Ureter (tissue), 1 donor: ENCODE data around the gene FDXR. TPM values are rescaled to one million over a fixed set of nuclear protein-coding genes. Genes with fewer than 3 reads are reported as not detected.
"Not testable (repeated sequence)": the region's sequence is repeated elsewhere in the genome, so short reads cannot be mapped to it uniquely, and the experiment has no call there.

ENCODE experiments used
- DNase-seq: peaks from one replicate; pipeline ENCODE4 v3.0.0-alpha.2; 2020; ENCODE audit warnings: low spot score
- total RNA-seq: library from RNA; stranded (reverse); gene quantifications from one replicate; pipeline ENCODE4 v1.2.4, GENCODE V29; 2023
- donor health status: DM: yes; HTN: yes; CAD: no.

The FDXR gene
- total RNA-seq, 1 donor from 2014 or later, result 18.4 TPM

DNA sequence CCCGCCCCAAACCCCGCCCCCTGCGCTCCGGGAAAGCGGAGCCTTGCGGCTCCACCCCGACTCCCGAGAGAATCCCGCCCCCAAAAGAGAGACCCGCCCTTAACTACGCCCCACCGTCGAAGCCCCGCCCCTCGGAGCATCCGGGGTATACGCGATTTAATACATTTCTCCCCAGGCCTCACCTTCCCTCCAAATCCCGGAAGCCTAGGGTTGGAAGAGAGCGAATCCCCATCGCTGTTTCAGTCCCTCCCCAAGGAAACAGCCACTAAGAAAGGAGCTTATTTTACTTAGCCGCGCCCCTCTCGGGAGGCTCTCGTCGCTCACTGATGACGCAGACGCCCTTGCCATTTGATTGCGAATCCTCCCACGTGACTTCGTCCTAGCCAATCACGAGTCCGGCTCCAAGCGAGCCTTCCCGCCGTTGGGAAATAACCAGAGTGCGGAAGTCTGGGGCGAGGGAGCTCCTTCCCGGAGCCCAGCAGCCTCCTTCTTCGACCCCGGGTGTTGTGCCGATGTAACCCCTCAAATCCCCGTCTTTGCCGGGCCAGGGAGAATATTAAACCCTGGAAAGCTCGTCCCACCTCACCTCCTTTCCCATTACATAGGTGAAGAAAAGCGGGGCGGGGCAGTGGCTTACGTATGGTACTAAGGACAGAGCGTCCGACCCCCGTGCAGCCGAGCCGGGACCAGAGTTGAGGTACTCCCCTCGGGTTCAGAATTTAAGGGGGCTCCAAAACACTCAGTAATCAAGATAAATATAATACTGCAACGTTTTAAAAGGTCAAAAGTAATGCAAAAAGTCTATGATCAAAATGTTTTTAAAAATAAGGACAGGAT is 461 bp upstream of the FDXR start:
- peak; percentile 100 for DNase-seq

DNA sequence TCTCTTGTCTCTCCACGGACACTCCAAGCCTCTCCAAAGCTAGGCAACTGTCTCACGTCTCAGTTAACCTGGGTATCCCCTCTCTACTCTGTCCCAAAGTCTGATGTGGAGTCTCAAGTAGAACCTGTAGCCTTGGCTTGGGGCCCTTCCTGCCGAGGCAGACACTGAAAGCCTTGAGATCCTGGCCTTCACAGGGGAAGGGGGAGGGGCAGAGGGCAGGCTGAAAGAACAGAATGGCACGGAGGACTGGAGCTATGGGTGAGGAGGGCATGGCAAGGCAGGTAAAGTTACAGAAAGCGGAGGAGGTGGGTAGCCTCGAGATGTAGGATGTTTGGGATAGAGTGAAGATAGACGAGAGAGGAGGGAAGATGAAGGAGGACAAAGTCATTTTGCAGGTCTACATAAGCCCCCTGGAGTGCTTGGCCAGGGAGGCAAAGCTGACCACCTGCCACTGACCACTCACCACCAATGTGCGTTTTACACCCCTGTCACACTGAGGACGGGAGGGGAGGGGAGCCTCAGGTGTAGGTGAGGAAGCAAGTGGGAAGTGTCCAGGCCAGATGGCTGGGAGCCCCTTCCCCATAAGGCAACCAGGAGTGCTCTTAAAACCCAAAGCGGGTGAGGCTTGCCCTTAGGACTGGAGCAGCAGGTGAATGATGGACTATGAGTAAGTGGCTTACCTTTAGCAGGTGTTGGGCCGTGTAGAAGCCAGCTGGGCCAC is 1.3 kb downstream of the FDXR start:
- no peak for DNase-seq

DNA sequence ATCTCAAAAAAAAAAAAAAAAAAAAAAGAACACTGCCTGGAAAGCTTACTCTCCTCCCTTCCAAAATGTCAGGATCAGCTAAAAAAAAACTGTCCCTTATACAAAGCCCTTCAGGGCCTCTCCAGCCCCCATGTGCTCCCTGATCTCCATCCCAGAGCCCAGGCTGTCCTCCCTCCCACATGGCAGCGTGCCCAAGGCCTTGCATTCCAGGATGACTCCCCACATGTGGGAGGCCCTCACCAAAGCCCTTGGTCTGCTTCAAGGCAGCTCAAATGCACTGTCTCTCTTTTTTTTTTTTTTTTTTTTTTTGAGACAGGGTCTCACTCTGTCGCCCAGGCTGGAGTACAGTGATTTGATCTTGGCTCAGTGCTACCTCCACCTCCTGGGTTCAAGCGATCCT is 2.3 kb downstream of the FDXR start:
- DNase-seq, result no peak

DNA sequence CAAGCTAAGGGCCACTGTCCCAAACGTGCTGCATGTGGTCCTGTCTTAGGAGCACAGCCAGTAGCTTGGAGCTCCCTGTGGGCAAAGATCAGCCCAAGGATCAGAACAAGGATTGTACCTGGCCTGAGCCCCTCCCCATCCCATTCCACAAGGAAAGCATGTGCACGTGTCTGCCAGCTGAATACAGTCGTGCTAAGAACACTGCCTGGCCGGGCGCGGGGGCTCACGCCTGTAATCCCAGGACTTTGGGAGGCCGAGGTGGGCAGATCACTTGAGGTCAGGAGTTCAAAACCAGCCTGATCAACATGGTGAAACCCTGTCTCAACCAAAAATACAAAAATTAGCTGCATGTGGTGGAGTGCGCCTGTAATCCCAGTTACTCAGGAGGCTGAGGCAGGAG is 2.8 kb downstream of the FDXR start:
- DNase-seq, result not testable (repeated sequence)

DNA sequence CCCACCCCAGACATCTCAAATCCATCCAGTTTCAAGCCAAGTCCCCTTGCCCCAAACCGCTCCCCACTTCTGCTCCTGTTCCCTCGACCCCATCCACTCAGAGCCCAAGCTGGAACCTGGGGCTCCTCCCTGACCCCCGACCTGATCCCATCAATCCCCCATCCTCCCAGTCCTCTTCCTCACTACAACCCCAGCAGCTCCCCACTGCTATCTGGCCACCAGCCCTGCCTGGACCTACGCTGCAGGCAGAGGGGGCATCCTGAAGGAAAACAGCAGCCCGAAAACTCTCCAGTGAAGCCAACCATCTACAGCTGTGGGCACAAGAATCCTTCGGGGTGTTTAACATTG is 3.9 kb downstream of the FDXR start:
- no peak for DNase-seq

DNA sequence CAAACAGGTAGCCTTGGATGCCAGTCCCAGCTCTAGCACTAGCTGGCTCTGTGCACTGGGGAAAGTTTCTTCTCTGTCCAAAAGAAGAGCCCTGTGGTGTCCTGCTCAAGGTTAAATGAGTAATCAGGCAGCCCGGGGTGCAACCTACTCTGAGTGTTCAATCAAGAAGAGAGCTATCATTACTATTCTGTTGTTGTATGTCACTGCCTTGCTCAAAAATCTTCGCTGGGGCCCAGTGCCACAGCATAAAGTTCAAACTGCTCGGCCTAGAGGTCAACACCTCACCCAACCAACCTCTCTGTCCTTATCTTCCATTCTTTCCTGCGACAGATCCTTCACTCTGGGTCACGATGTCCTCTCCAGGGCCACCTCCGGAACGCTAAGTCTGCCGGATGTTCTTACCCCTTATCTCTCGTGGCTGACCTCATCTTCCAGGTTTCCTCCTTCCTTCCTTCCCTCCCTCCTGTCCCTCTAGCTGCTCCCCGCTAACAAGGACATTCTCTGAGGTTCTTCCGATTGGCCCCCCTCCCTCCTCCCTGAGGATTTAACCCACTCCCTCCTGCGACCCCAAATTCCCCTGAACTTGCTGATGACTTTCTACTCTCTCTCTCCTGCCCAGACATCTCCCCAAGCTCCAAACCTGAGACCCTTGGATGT is 4.4 kb downstream of the FDXR start:
- DNase-seq, result no peak

DNA sequence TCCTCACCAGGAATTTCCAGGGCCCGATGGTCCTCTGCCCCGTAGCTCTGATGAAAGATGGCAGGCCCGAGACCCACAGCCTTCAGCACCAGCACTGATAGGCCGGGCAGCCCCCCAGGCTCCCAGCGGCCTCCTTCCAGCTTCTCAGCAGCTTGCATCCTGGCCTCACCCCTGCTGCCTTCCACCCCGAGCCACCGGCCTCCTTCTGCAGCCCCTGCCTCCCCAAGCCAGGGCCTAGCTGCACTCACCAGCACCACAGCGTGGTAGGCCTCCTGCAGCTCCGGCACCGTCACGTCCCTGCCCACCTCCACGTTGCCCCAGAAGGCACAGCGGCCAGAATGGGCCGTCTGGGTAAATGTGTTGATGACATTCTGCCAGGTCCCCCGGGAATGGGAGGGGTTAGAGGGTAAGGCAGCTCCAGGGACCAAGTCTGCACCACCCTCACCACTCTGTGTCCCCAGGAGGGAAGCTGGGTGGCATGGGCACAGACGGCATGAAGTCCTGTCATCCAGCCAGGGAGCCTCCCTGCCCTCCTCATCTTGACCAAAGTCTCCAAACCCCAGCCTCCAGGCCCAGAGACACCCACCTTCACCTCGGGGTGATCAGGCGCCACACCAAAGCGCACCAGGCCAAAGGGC is 6.5 kb downstream of the FDXR start:
- DNase-seq, result no peak

DNA sequence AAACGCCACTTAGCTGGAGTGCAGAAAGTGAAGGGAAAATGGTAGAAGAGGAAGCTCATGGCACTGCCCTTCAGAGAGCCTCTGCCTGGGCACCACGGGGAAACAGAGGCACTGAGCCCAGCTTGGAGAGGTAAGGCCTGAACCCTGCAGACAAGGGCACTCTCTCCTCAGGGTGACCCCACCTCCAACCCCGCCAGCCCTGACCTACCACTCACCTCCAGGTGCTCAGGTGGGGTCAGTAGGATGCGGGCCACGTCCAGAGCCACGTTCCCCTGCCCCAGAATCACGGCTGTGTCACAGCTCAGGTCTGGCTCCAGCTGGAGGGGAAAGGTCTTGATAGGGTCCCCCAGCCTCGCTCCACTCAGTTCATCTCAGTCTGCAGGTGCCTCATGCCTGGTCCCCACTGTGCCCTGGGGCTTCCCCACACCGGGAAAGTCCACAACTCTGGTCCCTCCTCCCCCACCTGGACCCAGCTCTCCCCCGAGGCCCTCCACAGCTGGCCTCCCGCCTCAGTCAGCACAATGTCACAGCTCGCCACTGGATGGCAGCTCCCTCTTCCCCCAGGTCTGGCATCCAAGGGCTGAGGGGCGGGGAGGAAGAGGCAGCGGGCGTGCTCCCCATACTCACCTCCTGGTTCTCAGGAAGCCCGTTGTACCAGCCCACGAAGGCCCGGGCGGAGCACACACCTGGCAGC is 7.1 kb downstream of the FDXR start:
- DNase-seq, result no peak

DNA sequence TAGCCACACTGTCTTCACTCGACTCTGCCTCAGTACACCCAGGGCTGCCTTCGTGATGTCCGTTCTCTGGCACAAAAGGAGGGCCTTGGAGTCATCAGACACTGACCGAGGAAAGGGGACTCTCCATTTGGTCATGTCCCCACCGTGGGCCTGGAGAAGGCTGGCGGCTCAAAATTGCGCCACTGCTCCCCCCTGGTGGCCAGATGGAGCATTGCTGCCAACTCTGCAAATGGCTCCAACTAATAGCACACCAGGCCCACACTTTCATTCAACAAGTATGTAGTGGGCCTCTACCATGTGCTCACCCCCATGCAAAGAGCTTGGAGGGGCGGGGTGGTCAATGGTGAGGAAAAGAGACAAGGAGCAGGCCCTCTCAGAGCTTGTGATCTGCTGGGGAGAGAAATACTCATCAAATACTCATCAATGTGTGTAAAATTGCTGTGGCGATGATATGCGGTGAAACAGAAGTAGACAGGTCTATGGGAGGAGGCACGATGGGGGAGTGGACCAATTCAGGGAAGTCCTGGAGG is 7.9 kb downstream of the FDXR start:
- peak; percentile 80 for DNase-seq

DNA sequence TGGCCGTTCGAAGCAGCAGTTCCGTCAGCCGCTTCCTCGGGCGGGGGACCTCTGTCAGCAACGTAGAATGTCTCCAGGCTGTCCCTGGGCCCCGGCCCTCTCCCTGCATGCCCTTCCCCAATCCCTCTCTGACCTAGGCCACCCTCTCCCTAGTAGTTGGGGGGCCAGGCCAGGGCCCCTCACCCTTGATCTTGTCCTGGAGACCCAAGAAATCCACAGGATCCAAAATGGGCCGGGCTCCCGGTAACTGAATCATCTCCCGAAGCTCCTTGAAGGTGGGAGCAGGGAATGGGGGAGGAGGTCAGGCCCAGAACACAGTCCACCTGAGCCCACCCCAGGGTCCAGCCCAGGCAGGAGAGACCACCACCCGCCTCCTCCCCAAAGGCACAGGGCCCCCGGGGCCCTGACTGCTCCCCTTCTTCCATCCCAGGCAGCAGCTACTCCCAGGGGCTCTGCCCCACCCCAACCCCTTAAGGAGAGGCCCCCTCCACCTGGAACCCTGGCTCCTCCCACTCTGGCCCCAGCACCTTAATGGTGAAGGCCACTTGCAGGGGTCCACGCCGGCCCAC is 8.4 kb downstream of the FDXR start:
- DNase-seq, result no peak

DNA sequence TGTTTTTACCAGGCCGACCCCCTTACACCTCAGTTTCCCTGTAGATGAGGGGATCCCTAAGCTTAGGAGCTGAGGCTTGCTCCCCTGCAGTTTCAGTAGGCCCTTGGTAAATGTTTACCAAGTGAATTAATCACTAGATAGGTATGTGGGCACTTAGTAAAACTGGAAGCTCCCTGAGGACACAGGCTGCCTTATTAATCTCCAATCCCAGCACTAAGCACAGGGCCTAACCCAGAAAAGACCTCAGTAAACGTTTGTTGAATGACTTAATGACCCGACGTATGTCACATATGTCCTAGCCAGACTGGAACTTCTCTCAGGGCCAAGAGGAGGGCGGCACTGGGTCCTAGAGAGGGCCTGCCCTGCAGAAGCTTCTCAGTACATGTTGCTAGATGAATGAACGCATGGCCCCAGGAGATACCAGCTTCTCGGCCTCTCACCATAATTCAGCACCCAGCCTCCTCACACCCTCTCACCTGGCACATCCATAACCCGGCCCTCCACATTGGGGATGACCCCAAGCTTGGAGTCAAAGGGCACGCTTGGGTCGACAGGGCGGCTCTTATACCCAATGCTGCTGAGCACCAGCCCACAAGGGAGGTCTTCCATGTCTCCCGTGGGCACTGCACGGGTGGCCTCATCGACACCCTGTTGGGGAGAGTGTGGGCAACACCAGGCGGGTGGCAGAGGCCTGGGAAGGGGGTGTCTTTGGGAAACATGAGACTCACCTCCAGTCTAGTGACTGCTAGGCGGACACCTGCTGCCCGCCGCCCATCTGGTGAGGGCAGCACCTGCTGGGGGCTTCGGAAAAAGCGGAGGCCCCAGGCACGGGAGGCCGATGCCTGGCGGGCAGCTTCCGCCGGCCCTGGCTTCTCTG is 9.1 kb downstream of the FDXR start:
- DNase-seq, result no peak

DNA sequence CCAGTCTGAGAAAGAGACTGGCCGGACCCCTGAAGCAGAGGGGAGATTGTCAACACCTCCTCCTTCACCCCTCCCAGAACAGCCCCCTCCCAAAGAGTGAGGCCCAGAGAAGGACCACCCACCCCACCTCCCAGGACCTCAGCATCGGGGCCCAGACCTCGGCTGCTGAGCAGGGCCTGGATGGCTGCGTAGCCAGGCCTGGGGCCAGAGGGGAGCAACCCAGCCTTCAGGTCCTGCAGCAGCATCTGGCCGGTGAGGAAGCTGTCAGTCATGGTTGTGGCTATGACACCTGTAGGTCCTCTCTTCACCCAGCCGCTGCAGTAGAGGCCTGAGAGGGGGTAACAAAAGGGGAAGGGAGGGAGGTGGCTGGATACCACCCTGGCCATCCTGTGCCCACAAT is 9.9 kb downstream of the FDXR start:
- no peak for DNase-seq

DNA sequence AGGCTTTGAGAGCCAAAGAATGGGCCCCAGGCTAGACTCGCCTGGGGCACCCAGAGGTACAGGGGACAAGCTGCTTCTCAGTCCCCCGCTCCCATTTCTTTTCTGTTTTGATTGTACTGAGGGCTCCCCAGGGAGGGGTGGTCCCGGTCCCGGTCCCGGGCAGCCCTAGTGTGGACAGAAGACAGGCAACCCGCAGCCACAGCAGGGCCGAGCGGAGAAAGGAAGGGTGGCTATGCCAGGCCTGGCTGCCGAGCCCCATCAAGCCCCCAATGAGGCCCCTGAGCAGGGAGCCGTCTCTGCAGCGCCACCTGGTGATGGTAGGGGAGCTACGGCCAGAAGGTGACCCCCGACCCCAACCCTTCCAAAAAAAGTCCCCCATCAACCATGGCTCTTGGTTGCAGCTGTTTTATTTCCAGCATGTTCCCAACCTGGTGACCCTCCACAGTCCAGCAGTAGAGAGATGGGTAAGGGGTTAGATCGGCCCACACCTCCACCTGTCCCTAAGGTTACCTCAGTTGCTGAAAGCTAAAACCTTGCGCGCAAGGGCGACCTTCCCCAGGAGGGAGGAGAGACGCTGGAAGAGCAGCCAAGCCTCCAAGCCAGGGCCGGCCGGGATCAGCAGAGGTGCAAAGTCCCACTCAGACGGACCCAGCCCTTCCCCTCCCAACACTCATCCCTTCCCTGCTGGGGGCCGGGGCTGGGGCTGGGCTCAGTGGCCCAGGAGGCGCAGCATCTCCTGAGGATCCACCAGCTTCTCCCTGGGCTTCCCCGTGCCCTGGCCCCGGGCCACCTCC is 10.5 kb downstream of the FDXR start:
- no peak for DNase-seq

DNA sequence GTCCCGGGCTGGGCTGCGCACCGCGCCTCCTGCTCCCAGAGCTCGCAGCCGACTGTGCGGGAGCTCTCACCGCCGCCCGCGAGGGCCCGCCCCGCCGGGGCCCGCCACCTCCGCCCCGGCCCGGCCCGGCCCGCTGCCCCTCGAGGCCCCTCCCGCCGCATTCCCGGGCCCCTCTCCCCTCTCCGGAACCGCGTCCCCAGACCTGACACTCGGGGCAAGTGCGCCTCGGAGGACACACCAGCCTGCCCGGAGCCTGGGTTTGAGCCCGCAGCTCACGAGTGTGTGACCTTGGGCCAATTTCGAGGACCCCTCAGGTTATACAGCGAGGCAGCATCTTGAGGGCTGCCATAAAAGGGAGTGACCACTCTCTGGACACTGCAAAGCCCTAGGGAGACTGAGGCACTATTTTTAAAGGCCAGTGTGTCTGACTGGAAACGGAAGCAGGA is 11.1 kb downstream of the FDXR start:
- no peak for DNase-seq

DNA sequence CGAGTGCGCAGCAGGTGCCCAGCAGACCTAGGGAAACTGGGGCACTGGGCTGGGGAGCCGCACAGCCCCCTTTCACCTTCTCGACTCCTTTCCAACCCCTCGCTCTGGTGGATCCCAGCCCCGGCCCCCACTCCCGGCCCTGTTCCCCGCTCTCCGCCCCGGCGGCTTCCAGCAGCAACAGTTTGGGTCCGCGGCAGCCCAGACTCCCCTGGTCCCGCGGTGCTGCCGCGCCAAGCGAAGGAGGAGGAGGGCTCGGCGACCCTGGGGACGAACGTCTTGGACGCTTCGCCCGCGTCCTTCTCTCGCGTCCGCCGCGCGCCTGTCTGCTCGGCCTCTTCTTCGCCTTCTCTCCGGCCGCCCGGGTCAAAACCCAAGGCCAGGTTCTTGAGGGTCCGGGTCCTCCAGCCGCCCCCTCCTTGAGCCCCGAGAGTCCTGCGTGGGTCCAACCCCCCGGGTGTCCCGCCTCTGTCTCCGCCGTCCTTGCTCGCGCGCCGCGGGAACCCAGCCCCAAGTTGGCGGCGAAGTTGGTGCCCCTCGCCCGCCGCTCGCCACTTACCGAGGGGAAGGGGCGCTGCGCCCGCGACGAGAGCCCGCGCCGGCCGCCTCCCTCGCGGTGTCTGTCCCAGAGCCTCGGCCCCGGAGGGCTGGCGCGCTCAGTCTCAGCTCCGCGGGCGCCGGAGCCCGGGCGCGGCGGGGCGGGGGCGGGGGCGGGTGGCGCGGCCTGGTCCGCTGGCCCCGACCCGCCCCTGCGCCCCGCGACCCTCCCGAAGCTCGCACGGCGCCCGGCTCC is 11.7 kb downstream of the FDXR start:
- DNase-seq, result no peak

DNA sequence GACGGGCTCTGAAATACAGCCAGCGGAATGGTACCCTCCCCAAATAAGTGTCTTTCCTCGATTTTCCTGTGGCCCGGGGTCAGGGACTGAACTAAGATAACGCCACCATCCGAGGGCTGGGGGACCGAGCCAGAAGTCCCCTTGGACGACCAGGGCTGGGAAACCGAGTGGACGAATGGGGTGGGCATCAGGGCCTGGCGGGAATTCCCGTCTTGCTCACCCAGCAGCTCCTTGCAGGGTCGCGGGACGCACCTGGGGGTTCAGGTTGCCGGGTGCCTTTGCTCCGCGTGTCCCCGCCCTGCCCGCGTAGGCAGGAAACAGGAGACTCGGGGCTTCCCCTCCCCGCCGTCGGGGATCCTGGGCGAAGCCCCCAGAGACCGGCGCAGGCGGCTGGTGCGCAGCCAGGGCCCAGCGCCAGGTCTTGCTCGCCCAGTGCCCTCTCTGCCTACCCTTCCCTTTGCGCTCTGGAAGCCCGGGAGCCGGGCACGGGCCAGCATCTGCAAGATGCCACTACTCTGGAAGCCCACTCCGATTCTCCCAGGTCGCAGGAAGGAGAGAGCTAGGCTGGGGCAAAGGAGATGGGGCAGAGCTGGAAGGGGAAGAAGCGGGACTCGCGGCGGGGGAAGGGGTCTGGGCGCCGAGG is 12.4 kb downstream of the FDXR start:
- no peak for DNase-seq

DNA sequence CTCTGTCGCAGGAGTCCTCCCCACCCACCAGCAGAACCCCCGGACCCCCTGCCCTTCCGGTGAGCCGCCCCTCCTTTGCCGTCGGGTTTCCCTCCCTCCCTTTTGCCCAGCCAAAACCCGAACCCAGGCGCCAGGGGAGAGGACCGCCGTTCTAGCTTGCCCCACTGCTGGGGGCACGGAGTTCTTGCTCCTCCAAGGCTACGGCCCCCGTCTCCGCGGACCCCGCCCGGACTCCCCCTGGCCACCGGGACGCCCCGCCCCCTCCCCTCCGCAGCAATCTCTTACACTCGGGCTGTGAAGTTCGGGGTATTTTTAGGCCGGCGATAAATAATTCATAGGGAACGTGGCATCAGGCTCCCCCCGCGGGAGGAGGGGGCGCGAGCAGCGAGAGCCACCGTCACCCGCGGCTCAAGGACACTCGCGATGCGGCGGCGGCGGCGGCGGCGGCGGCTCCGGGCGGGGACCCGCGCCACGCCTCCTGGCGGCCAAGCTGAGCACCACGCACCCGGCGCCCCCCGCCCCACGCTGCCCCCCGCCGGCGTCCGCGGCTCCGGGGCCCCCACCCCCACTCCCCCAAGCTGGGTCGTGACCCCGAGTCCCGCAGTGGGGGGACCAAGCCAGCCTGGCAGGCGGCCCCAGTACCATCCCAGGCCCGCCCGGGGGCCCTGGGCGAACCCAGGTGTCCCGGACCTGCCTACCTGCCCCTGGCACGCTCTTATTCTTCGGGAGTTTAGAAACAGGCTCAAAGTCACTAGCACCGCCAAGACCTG is 13.2 kb downstream of the FDXR start, which contains the start of gene GRIN2C:
TSS of gene GRIN2C (minus strand) at position 427 of the 770 bp plus-strand sequence. CDS start 4,793 bp downstream, outside the sequence.
- no peak for DNase-seq
